Umbilical cord (tissue), 2 donors: ENCODE data around the gene PLD4. TPM values are rescaled to one million over a fixed set of nuclear protein-coding genes. Genes with fewer than 3 reads are reported as not detected.

Experiments used
- DNase-seq: peaks from one replicate; pipeline ENCODE4 v3.0.0-alpha.2; 2015; ENCODE audit warnings: low spot score
- total RNA-seq: library from RNA; depleted of rRNA; stranded (reverse); fragments of >200 nt; gene quantifications from one replicate; pipeline ENCODE4 v1.2.3, GENCODE V29; 2014; ENCODE audit warnings: low replicate concordance; ENCODE audit not compliant: insufficient read depth

The PLD4 gene
- total RNA-seq, 1 donor from 2014 or later, result 2.4 TPM

GRCh38 chr14:104973385-104974145 lies 48.9 kb downstream of the PLD4 start:
- peak; percentile 70 for DNase-seq

- DNase-seq, result no peak
Measured at GRCh38 chr14:104974146-104974541, 49.5 kb downstream of the PLD4 start.

GRCh38 chr14:104974665-104975390 lies 50.1 kb downstream of the PLD4 start:
- DNase-seq, result no peak

GRCh38 chr14:104975481-104976197 lies 51.0 kb downstream of the PLD4 start:
- no peak for DNase-seq

GRCh38 chr14:104976198-104977007 lies 51.7 kb downstream of the PLD4 start:
- DNase-seq, result peak; percentile 65

GRCh38 chr14:104977008-104977680 lies 52.5 kb downstream of the PLD4 start:
- no peak for DNase-seq

- peak; percentile 66 for DNase-seq
Measured at GRCh38 chr14:104977681-104978653, 53.3 kb downstream of the PLD4 start, which contains the start of gene AHNAK2. TSS of gene AHNAK2 (minus strand) at chr14:104978374. CDS start at chr14:104978237, 137 bp downstream.

GRCh38 chr14:104978746-104979691 lies 54.3 kb downstream of the PLD4 start:
- DNase-seq, result no peak

GRCh38 chr14:104979758-104980610 lies 55.3 kb downstream of the PLD4 start:
- no peak for DNase-seq

GRCh38 chr14:104980611-104981531 lies 56.2 kb downstream of the PLD4 start:
- no peak for DNase-seq

GRCh38 chr14:104981699-104982541 lies 57.2 kb downstream of the PLD4 start:
- DNase-seq, result no peak

GRCh38 chr14:104982548-104983230 lies 58.0 kb downstream of the PLD4 start:
- no peak for DNase-seq
